Stimulated activated naive CD8-positive, alpha-beta T cell treated with anti-CD3 and anti-CD28 coated beads, Interleukin-15, Interleukin-2, amounts not matched to agents 100 ng/mL and 50 ng/mL, for 24 hours (primary cell): Measurements from ENCODE around the gene FBN2.
A peak's percentile ranks its signal among the peaks of the same experiment; 100 is the strongest.

Experiments
- H3K27ac Mint-ChIP-seq: one replicate; pipeline ENCODE4 v1.8.0; 2021; ENCODE audit warnings: mild to moderate bottlenecking, mixed read lengths
- H3K27me3 Mint-ChIP-seq: one replicate; pipeline ENCODE4 v1.8.0; 2021; ENCODE audit warnings: mixed read lengths
- H3K36me3 Mint-ChIP-seq: one replicate; pipeline ENCODE4 v1.8.0; 2021; ENCODE audit warnings: low read depth, mixed read lengths
- H3K4me1 Mint-ChIP-seq: one replicate; pipeline ENCODE4 v1.8.0; 2021; ENCODE audit warnings: low read depth, mixed read lengths
- H3K4me3 Mint-ChIP-seq: one replicate; pipeline ENCODE4 v1.8.0; 2021; ENCODE audit warnings: mild to moderate bottlenecking, mixed read lengths
- H3K9me3 Mint-ChIP-seq: one replicate; pipeline ENCODE4 v1.8.0; 2021; ENCODE audit warnings: mixed read lengths

FBN2 gene

DNA sequence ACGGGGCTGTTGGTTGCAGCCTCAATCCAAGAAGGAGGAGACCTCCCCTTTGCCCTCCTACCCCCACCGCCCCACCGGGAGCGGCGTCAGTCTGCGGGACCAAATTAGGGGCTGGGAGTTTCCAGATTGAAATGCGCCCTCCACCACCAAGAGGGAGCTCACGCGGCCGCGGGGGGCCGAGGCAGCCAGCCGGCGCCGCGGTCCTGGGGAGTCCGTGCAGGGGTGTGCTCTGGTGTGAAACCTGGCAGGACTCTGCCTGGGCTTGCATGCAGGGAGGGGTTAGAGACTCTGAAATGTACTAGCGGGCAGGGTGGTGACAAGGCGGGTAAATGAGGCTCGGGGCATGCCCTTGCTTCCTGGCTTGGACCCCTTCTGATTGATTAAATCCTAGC is 989 bp upstream of the FBN2 start:
- Mint-ChIP-seq H3K27me3 (peaks cover 37% of the 10 kb centered on the region), H3K4me1 (no peaks in the 10 kb centered on the region), H3K27ac (no peak overlapping the region), H3K36me3 (no peaks in the 10 kb centered on the region), H3K9me3 (peaks cover 9% of the 10 kb centered on the region), H3K4me3 (no peak overlapping the region)

DNA sequence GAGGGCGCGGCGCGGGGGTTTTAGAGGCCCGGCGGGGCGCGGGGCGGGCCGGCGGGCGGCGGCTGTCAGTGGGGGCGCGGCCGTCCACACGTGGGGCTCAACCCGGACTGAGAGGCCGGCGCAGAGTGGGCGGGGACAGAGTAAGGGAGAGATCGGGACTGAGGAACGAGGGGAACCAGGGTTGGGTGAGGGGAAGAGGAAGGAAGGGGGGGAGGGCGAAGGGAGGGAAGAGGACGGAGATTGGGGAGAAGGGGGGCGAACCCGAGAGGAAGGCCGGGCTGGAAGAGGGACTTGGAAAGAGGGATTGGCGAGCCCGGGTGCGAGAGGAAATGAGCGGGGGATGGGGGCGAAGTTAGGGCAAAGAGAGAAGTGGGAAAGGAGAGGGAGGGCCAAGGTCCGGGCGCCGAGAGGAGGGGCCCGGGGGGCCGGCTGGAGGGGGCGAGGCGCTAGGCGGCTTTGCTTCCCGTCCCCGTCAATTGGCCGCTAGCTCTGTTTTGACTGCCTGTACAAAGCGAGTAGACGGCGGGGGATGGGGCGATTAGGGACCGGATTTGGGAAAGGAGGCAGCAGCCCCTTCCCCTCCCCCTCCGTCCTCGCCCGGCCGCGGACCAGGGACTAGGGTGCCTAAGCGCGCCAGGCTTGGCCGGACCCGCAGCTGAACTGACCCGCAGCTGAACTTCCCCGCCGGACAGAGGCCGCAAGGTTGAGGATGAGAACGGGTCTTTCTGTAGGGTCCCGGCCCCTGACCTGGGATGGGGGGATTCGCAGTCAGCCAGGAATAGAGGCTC is 399 bp upstream of the FBN2 start:
- Mint-ChIP-seq H3K9me3 (peaks cover 4% of the 10 kb centered on the region), H3K27me3 (peaks cover 37% of the 10 kb centered on the region), H3K4me3 (no peak overlapping the region), H3K4me1 (no peaks in the 10 kb centered on the region), H3K27ac (no peak overlapping the region), H3K36me3 (no peaks in the 10 kb centered on the region)

DNA sequence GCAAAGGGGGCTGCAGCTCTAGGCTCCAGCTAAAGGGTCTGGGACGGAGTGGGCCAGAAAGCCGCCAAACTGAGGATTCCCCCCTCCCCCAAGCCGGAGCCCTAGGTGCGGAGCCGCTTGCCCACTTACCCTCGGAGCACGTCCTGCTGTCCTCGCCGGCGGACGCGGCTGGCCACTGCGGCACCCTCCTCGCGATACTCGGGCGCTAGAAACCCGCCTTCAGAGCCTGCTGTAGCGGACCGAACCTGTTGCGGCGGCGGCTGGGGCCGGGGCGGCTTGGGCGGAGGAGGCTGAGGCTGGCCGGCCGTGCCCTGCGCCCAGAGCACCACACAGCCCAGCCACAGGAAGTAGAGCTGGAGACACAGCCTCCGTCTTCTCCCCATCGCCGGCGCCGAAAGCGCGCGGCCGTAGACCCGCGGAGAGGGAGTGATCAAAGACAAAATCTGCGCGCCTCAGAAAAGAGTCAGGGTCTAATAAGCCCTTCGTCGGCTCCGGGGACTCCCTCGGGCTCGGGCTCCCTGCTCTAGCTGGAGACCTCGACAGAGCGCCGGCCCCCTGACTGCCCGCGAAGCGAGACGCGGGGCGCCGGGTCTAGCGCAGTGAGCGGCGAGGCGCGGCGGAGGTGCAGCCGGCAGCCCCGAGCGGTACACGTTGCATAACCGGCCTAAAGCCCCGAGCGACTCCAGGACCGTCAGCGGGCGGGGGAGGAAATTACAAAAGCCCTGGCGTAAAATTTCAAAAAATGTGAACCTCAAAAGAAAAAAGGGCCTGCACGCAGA is 635 bp downstream of the FBN2 start:
- Mint-ChIP-seq H3K9me3 (peaks cover 4% of the 10 kb centered on the region), H3K4me3 (peak overlapping the region; percentile 32), H3K4me1 (no peaks in the 10 kb centered on the region), H3K27me3 (peaks cover 37% of the 10 kb centered on the region), H3K36me3 (no peaks in the 10 kb centered on the region), H3K27ac (no peak overlapping the region)

DNA sequence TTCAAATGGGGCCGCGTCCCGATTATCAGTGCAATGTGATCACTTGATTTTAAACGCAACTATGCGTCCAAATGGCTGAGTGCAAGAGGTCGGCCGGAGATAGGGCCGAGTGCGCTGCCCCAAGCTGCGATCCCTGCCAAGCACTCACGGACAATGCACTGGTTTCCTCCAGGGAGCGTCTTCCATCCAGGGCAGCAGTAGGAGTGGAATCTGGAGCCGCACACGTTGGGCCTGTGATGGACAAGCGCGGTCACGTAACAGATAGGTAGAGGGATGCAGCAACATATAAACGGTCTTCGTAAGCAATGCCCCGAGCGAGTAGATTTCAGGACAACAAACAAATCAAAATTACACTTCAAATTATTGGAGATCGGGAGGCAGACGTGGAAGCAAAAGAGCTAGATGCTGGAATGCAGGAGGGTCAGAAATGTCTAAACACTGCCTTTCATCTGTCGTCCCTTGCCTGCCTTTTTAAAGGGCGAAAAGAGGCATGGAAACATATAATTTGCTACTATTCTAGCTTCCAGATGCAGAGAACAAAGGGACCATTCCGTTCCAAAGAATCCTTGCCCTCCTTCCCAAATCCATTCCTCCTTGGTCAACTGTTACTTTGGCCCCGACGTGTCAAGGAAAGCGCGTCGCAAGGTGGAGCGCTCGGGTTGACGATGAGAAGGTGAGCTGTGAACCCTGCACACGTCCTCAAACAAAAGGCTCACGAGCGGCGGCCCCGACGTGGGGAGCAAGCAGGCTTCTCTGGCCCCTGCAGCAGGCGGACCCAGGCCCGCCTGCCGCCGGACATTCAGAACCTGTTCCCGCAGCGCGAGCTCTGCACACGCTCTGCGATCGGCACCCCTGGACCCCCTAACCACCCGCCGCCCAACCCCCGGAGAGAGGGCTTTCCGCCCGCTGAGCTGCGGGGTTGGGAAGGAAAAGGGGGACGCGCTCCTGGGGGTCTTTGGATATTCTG is 1.5 kb downstream of the FBN2 start:
- Mint-ChIP-seq H3K4me1 (no peaks in the 10 kb centered on the region), H3K27ac (no peak overlapping the region), H3K27me3 (peaks cover 37% of the 10 kb centered on the region), H3K4me3 (no peak overlapping the region), H3K9me3 (peaks cover 4% of the 10 kb centered on the region), H3K36me3 (no peaks in the 10 kb centered on the region)

DNA sequence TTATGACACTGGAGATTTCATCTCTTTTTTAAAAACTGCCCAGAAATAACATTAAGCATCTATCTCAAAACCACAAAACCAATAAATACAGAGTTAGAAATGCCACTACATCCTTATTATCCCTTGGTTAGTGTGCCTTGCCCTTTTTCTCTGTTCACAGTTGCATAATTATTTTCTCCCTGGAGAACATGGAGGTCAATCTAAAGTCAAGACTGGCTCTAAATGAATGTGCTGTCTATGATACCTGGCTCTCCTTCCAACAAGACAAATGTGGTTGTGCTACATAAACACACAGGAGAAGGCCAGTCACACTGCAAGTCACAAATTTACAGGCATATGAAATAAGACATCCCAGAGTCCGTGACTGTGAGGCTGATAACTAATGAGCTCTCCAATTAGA is 2.8 kb downstream of the FBN2 start:
- no peaks in the 10 kb centered on the region for H3K36me3 Mint-ChIP-seq
- peaks cover 4% of the 10 kb centered on the region for H3K9me3 Mint-ChIP-seq
- H3K27ac Mint-ChIP-seq: no peak overlapping the region
- no peaks in the 10 kb centered on the region for H3K4me1 Mint-ChIP-seq
- peaks cover 33% of the 10 kb centered on the region for H3K27me3 Mint-ChIP-seq
- no peak overlapping the region for H3K4me3 Mint-ChIP-seq

DNA sequence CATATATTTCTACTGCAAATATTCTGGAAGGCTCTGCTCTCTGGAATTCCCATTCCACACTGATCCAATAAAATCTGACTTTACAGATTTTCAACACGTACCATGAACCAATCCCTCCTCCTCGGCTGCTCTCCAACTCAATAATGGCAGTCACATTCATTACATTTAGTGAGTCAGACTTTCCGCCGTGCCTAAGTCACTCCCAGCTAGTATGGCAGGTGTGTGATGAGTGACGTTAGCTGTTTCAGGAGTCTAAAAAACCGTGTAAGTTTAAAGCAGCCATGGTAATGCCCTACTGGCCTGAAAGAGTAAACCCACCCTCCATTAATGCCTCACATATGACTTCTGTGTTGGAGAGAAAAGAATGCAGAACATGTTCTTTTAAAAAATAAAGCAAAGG is 3.3 kb downstream of the FBN2 start:
- Mint-ChIP-seq H3K27ac (no peak overlapping the region), H3K36me3 (no peaks in the 10 kb centered on the region), H3K4me3 (no peak overlapping the region), H3K4me1 (no peaks in the 10 kb centered on the region), H3K27me3 (peaks cover 32% of the 10 kb centered on the region), H3K9me3 (peaks cover 4% of the 10 kb centered on the region)

DNA sequence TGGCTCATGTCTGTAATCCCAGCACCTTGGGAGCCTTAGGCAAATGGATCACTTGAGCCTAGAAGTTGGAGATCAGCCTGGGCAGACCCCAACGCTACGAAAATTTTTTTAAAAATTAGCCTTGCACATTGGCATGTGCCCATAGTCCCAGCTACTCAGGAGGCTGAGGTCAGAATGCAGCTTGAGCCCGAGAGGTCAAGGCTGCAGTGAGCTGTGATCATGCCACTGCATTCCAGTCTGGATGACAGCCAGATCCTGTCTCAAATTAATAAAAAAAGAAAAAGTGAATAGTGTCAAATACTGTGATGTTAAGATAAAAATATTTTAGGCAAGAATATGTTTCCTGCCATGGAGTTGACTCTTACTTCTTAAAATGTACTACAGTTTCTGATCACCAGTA is 5.3 kb downstream of the FBN2 start:
- Mint-ChIP-seq H3K9me3 (peaks cover 4% of the 10 kb centered on the region), H3K4me1 (no peaks in the 10 kb centered on the region), H3K27me3 (peaks cover 25% of the 10 kb centered on the region), H3K4me3 (no peak overlapping the region), H3K36me3 (no peaks in the 10 kb centered on the region), H3K27ac (no peak overlapping the region)

DNA sequence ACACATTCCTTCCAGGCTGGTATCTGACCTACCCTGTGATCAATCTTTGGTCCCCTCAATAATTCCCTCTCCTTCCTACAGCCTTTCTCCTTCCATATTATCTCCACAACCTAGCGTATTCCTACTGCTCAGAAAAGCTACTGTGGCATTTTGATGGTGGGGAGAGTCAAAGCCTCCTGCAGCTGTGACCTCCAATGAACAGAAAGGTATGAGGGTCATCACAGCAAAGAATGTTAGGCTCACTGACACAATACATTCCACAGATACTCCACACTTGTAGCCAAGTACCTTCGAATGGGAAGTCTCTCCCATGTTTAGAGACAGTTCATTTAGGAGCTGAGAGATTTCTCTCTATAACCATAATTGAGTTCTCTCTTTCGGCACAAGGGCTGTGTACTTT is 5.9 kb downstream of the FBN2 start:
- H3K36me3 Mint-ChIP-seq: no peaks in the 10 kb centered on the region

DNA sequence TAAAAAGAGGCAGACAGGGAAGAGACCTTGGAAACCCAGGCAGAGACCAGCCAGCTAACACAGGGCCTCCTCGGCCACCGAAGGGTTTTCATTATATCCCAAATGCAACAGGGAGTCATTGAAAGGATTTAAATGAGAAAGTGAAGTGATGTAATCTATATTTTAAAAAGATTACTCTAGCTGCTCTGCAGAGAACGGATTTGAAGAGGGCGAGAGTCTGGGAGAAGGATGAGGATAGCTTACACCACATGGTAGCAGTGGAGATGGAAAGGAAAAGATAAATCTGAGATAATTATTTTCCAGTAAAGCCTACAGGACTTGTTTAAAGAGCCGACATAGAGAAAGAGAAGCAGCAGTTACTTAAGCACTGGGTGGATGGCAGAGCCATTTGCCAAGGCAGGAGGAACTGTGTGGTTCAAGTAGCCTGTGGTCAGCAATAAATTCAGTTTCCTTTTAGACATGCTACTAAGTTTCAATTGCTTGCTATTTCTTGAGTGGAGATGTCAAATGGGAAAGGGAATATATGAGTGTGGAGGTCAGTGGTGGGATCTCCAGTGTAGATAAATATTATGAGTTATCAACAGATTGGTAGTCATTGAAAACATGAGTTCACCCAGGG is 9.3 kb downstream of the FBN2 start:
- H3K27ac Mint-ChIP-seq: no peak overlapping the region
- H3K27me3 Mint-ChIP-seq: peaks cover 7% of the 10 kb centered on the region
- no peaks in the 10 kb centered on the region for H3K36me3 Mint-ChIP-seq
- no peak overlapping the region for H3K4me3 Mint-ChIP-seq
- H3K4me1 Mint-ChIP-seq: no peaks in the 10 kb centered on the region
- no peaks in the 10 kb centered on the region for H3K9me3 Mint-ChIP-seq

More for the DNA sequence above, 5.9 kb downstream of the FBN2 start:
- peaks cover 4% of the 10 kb centered on the region for H3K9me3 Mint-ChIP-seq
- H3K27ac Mint-ChIP-seq: no peak overlapping the region
- H3K4me3 Mint-ChIP-seq: no peak overlapping the region
- H3K4me1 Mint-ChIP-seq: no peaks in the 10 kb centered on the region
- H3K27me3 Mint-ChIP-seq: peaks cover 21% of the 10 kb centered on the region

DNA sequence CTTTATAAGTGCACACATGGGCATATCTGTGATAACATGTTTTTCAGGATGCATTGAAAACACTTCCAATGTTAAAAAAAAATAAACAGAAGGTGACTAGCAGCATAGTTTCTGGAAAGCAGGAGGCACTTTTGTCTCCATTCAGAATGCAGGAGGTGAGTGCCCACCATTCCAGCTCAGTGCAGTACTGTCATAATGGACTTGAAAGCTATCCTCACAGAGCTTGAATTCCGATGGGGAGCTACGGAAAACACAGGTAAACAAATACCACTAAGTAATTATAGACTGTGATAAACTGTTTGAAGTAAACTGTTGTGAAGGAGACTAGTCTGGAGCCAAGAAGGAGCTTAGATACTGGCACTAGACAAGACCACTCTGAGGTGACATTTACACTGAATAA is 9.9 kb downstream of the FBN2 start:
- H3K4me1 Mint-ChIP-seq: no peaks in the 10 kb centered on the region
- peaks cover 7% of the 10 kb centered on the region for H3K27me3 Mint-ChIP-seq
- no peaks in the 10 kb centered on the region for H3K9me3 Mint-ChIP-seq
- H3K36me3 Mint-ChIP-seq: no peaks in the 10 kb centered on the region
- H3K27ac Mint-ChIP-seq: no peak overlapping the region
- no peak overlapping the region for H3K4me3 Mint-ChIP-seq

DNA sequence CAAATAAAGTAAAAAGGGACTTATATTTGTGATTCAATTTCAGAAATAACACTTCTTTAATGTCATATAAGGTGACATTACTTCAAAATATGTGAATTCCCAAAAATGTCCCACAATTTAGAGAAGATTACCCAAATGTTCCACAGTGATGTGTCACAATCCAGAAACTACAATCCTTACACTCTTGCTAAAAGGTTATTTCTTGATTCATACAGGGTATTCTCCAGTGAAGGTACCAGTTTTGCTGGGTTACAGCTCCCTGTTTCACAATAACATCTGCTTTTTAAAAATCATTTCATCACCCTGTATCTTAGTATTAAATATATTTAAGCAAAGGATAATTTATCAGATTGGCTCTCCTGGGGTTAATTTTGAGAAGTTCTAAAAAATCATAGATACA is 11.0 kb downstream of the FBN2 start:
- Mint-ChIP-seq H3K36me3 (no peaks in the 10 kb centered on the region), H3K4me1 (no peaks in the 10 kb centered on the region), H3K4me3 (no peak overlapping the region), H3K27ac (no peak overlapping the region), H3K27me3 (peaks cover 7% of the 10 kb centered on the region), H3K9me3 (no peaks in the 10 kb centered on the region)

DNA sequence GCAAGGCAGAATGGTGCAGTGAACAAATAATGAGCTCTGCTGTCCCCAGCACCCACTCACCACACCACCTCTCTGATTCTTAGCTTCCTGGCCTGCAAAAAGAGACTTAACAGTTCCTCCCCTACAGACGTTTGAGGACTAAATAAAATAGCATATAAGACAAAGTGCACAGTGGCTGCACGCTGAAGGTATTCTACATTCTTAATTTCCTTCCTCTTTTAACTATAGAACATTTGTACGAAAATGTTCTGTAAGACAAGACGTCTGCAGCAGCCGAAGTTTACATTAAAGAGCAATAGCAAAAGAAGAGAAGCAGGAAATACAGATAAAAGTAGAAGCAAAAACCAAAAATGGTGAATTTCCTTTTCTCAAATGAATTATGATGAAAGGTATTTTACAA is 15.7 kb downstream of the FBN2 start:
- H3K27me3 Mint-ChIP-seq: peaks cover 3% of the 10 kb centered on the region
- H3K4me3 Mint-ChIP-seq: no peak overlapping the region
- H3K27ac Mint-ChIP-seq: no peak overlapping the region
- no peaks in the 10 kb centered on the region for H3K36me3 Mint-ChIP-seq
- no peaks in the 10 kb centered on the region for H3K4me1 Mint-ChIP-seq
- H3K9me3 Mint-ChIP-seq: peaks cover 3% of the 10 kb centered on the region

DNA sequence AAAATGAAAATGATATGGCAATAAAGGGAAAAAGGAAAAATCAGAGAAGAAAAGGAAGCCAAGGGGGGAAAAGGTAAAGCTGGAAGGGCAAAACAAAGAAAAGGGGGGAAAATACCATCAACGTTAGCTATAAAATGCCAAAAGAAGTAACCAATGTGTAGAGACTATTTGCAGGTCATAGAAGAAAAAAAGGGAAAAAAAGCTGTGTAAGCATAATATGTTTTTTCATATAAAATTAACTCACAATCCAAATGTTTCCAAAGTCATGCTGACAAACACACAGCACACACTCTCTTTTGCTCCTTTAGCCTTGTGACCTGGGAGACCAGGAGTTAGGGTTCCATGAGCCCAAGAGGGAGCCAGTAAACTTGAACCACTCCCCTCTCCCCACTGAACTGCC is 18.2 kb downstream of the FBN2 start:
- H3K27ac Mint-ChIP-seq: no peak overlapping the region
- H3K27me3 Mint-ChIP-seq: peaks cover under 1% of the 10 kb centered on the region
- no peaks in the 10 kb centered on the region for H3K4me1 Mint-ChIP-seq

DNA sequence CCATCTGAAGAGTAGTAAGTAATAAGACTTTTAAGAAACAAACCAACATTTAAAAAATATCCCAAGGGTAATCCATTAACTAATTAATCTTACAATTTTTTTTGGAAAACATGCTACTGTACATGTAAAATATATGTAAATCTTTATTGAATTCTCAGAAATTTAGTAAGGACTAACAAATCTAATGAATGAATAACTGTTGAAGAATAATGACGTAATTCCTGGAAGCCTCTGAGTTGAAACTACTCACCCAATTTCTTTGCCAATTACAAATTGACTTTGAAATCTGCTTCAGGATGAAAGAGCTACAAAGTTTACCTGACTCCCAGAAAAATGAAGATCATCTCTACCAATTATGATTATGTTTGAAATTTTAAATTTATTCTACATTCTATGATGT is 21.1 kb downstream of the FBN2 start:
- H3K36me3 Mint-ChIP-seq: no peaks in the 10 kb centered on the region
- no peak overlapping the region for H3K4me3 Mint-ChIP-seq
- H3K27me3 Mint-ChIP-seq: no peaks in the 10 kb centered on the region
- H3K4me1 Mint-ChIP-seq: no peaks in the 10 kb centered on the region
- peaks cover 3% of the 10 kb centered on the region for H3K9me3 Mint-ChIP-seq
- no peak overlapping the region for H3K27ac Mint-ChIP-seq

More for the DNA sequence above, 18.2 kb downstream of the FBN2 start:
- Mint-ChIP-seq H3K9me3 (peaks cover 3% of the 10 kb centered on the region), H3K4me3 (no peak overlapping the region), H3K36me3 (no peaks in the 10 kb centered on the region)
